Tibial nerve (tissue), 4 donors: ENCODE measurements around the gene GBGT1. TPM values are rescaled to one million over a fixed set of nuclear protein-coding genes. Genes with fewer than 3 reads are reported as not detected.

ENCODE experiments used
- DNase-seq, 2 donors: peaks; one replicate each; pipeline ENCODE4 v3.0.0-alpha.2; 2019; ENCODE audit warnings: low spot score in 2 of 2
- H3K27ac ChIP-seq, 4 donors: fragments of 200-600 bp; sonication (generic) in 3 of 4; one replicate each; pipeline ENCODE4 v1.5.1; 2017 to 2019; ENCODE audit warnings: mild to moderate bottlenecking in 1 of 4
- H3K27me3 ChIP-seq, 2 donors: fragments of 200-600 bp; sonication (generic) in 1 of 2; one replicate each; pipeline versions ENCODE4 v1.5.1 to v1.6.0; 2017 to 2019
- H3K36me3 ChIP-seq, 3 donors: fragments of 200-600 bp; sonication (generic); one replicate each; pipeline ENCODE4 v1.5.1; 2018 to 2019
- H3K4me1 ChIP-seq, 4 donors: fragments of 200-600 bp; sonication (generic) in 3 of 4; one replicate each; pipeline ENCODE4 v1.5.1; 2017 to 2019
- H3K4me3 ChIP-seq, 4 donors: fragments of 200-600 bp; sonication (generic) in 3 of 4; one replicate each; pipeline ENCODE4 v1.5.1; 2017 to 2019; ENCODE audit warnings: mild to moderate bottlenecking in 1 of 4, moderate library complexity in 1 of 4
- H3K9me3 ChIP-seq, 4 donors: fragments of 200-600 bp; sonication (generic) in 3 of 4; one replicate each; pipeline ENCODE4 v1.5.1; 2017 to 2019
- CTCF ChIP-seq, 5 experiments: fragments of 200-600 bp in 3 of 5; fragments of 450-650 bp in 2 of 5; sonication (generic) in 3 of 5; IDR thresholded peaks; one replicate each; pipeline ENCODE4 v1.5.1; 2016 to 2019; ENCODE audit warnings: antibody characterized with exemption in 5 of 5, mild to moderate bottlenecking in 3 of 5, moderate library complexity in 2 of 5
- EP300 ChIP-seq, 2 donors: sonication (generic); formaldehyde crosslinking; IDR thresholded peaks; one replicate each; pipeline ENCODE4 v1.6.1; 2017; ENCODE audit warnings: antibody characterized with exemption in 2 of 2, mild to moderate bottlenecking in 1 of 2
- POLR2A ChIP-seq, 2 donors: fragments of 450-650 bp; IDR thresholded peaks; one replicate each; pipeline ENCODE4 v1.6.1; 2017; ENCODE audit warnings: antibody characterized with exemption in 2 of 2, mild to moderate bottlenecking in 2 of 2, moderate library complexity in 2 of 2
- WGBS, 2 donors: methylation state at CpG; one replicate each; pipeline ENCODE4 v1.1.5; 2018; 5-methylcytosine and 5-hydroxymethylcytosine counted together
- total RNA-seq, 4 donors: library from RNA; depleted of rRNA; stranded (reverse); fragments of >200 nt; gene quantifications; one replicate each; pipeline ENCODE4 v1.1.0, GENCODE V29; 2016

GBGT1 gene
- total RNA-seq, 4 donors from 2014 or later, result 15.3 to 63.3 (median 36.8) TPM

GRCh38 chr9:133131506-133131905 is 32.2 kb downstream of the GBGT1 start:
- WGBS, 2 donors, result 88 to 92% methylated on average over 5 of the region's 5 CpGs
- H3K36me3 ChIP-seq, result no peaks in the 10 kb centered on the region
- DNase-seq, result no peak
- H3K27ac ChIP-seq, result peak overlapping the region in 3 of 4 donors; percentile 85 to 96 (median 95)
- TF ChIP-seq EP300 (IDR thresholded peaks at IDR 0.05), result no peak
- TF ChIP-seq POLR2A (IDR thresholded peaks at IDR 0.05), result no peak
- TF ChIP-seq CTCF (IDR thresholded peaks at IDR 0.05), result no peak
- no peaks in the 10 kb centered on the region for H3K27me3 ChIP-seq
- H3K9me3 ChIP-seq, result no peaks in the 10 kb centered on the region
- no peak overlapping the region for H3K4me3 ChIP-seq
- peaks cover 0 to 71% (median 61%) of the 10 kb centered on the region in 4 donors for H3K4me1 ChIP-seq

GRCh38 chr9:133130685-133131244 is 32.9 kb downstream of the GBGT1 start:
- peaks cover 0 to 71% (median 62%) of the 10 kb centered on the region in 4 donors for H3K4me1 ChIP-seq
- H3K36me3 ChIP-seq, result no peaks in the 10 kb centered on the region
- H3K27ac ChIP-seq, result peak overlapping the region in 3 of 4 donors; percentile 85 to 96 (median 95)
- DNase-seq, result no peak
- no peaks in the 10 kb centered on the region for H3K9me3 ChIP-seq
- TF ChIP-seq EP300 (IDR thresholded peaks at IDR 0.05) (no peak), POLR2A (IDR thresholded peaks at IDR 0.05) (no peak), CTCF (IDR thresholded peaks at IDR 0.05) (no peak)
- H3K27me3 ChIP-seq, result no peaks in the 10 kb centered on the region
- 88 to 90% methylated on average over 7 to 10 of the region's 10 CpGs for WGBS, 2 donors
- H3K4me3 ChIP-seq, result no peak overlapping the region

- no peak for DNase-seq
- H3K27ac ChIP-seq, result no peak overlapping the region
- no peaks in the 10 kb centered on the region for H3K27me3 ChIP-seq
- WGBS, 2 donors, result 84 to 85% methylated on average over 16 to 28 of the region's 29 CpGs
- H3K4me1 ChIP-seq, result peaks cover 0 to 64% (median 51%) of the 10 kb centered on the region in 4 donors
- H3K9me3 ChIP-seq, result no peaks in the 10 kb centered on the region
- H3K4me3 ChIP-seq, result no peak overlapping the region
- H3K36me3 ChIP-seq, result no peaks in the 10 kb centered on the region
- TF ChIP-seq EP300 (IDR thresholded peaks at IDR 0.05) (no peak), CTCF (IDR thresholded peaks at IDR 0.05) (no peak), POLR2A (IDR thresholded peaks at IDR 0.05) (no peak)
Observed at GRCh38 chr9:133129001-133129795, 34.5 kb downstream of the GBGT1 start.

- TF ChIP-seq CTCF (IDR thresholded peaks at IDR 0.05) (no peak), POLR2A (IDR thresholded peaks at IDR 0.05) (no peak), EP300 (IDR thresholded peaks at IDR 0.05) (no peak)
- DNase-seq, result no peak
- Histone ChIP-seq H3K27ac (peak overlapping the region in 1 of 4 donors; percentile 74), H3K27me3 (no peaks in the 10 kb centered on the region), H3K4me1 (peaks cover 0 to 58% (median 44%) of the 10 kb centered on the region in 4 donors), H3K36me3 (no peaks in the 10 kb centered on the region), H3K9me3 (no peaks in the 10 kb centered on the region), H3K4me3 (no peak overlapping the region)
- WGBS, 2 donors, result 91 to 93% methylated on average over 13 of the region's 13 CpGs
Observed at GRCh38 chr9:133128152-133128551, 35.6 kb downstream of the GBGT1 start.
